GM12878 (cell line): ENCODE measurements around the gene SH3BP5. TPM values are rescaled to one million over a fixed set of nuclear protein-coding genes. Genes with fewer than 3 reads are reported as not detected.
A peak's percentile ranks its signal among the peaks of the same experiment; 100 is the strongest.

Source experiments
- BCL11A ChIP-seq: IDR thresholded peaks from 2 replicates; pipeline ENCODE4 v1.6.1; 2011; ENCODE audit warnings: low read depth, low read length
- EP300 ChIP-seq, 2 experiments: fragments of 150-350 bp in 1 of 2; IDR thresholded peaks; 2 replicates each; pipeline ENCODE4 v1.6.1; 2011 to 2012; ENCODE audit warnings: low read depth in 2 of 2, low read length in 2 of 2, borderline replicate concordance in 1 of 2, improper control_type of control experiment in 1 of 2, inconsistent platforms in 1 of 2; ENCODE audit not compliant: control insufficient read depth in 1 of 2
- IRF3 ChIP-seq: fragments of 450-650 bp; IDR thresholded peaks from 2 replicates; pipeline ENCODE4 v1.6.1; 2014; ENCODE audit warnings: mild to moderate bottlenecking
- JUNB ChIP-seq: IDR thresholded peaks from 2 replicates; pipeline ENCODE4 v1.6.1; 2016; ENCODE audit warnings: antibody characterized with exemption, mild to moderate bottlenecking
- MYC ChIP-seq: IDR thresholded peaks from 2 replicates; pipeline ENCODE4 v1.6.1; 2011; ENCODE audit warnings: mild to moderate bottlenecking, low read length, moderate library complexity, inconsistent platforms; ENCODE audit not compliant: insufficient read depth, insufficient replicate concordance, insufficient read length, severe bottlenecking
- NFYB ChIP-seq: IDR thresholded peaks from 2 replicates; pipeline ENCODE4 v1.6.1; 2011; ENCODE audit warnings: low read depth, mild to moderate bottlenecking, low read length, improper control_type of control experiment, moderate library complexity; ENCODE audit not compliant: insufficient read depth
- NR2F1 ChIP-seq: fragments of 450-650 bp; conservative IDR thresholded peaks from 2 replicates; pipeline ENCODE4 v1.6.1; 2017; ENCODE audit warnings: mild to moderate bottlenecking
- PAX5 ChIP-seq: IDR thresholded peaks from 2 replicates; pipeline ENCODE4 v1.6.1; 2011; ENCODE audit warnings: low read depth, low read length, borderline replicate concordance
- PML ChIP-seq: IDR thresholded peaks from 2 replicates; pipeline ENCODE4 v1.6.1; 2012; ENCODE audit warnings: low read length, inconsistent platforms
- RAD21 ChIP-seq: IDR thresholded peaks from 2 replicates; pipeline ENCODE4 v1.6.1; 2011; ENCODE audit warnings: mild to moderate bottlenecking, low read depth, low read length, moderate library complexity; ENCODE audit not compliant: insufficient read depth
- polyA plus RNA-seq, 11 experiments: library from polyadenylated mRNA; depleted of rRNA in 4 of 11; unstranded in 6 of 11; stranded (reverse) in 5 of 11; fragments of >200 nt; fragmentation: Nextera tagmentation in 4 of 11; fragmentation: Illumina TruSeq in 1 of 11; extraction: Ambion mirVana in 4 of 11; extraction: Trizol in 1 of 11; gene quantifications; 1 replicate in 1 of 11; 2 replicates in 10 of 11; pipeline versions ENCODE4 v1.2.1 to v1.2.3, GENCODE V29; 2011 to 2016; ENCODE audit warnings: inconsistent platforms in 2 of 11, missing spikeins in 2 of 11, low read depth in 1 of 11
- total RNA-seq, 4 experiments: library from RNA; depleted of rRNA in 3 of 4; stranded (reverse); fragments of >200 nt in 3 of 4; fragmentation: Illumina TruSeq in 1 of 4; extraction: Trizol in 1 of 4; gene quantifications; 2 replicates each; pipeline versions ENCODE4 v1.2.1 to v1.2.3, GENCODE V29; 2013 to 2021
- TF ChIP-seq, protein P1 (sequence below): IDR thresholded peaks from 2 replicates; pipeline ENCODE4 v1.6.1; 2012; ENCODE audit warnings: mild to moderate bottlenecking, low read depth, low read length
- TF ChIP-seq, protein P2 (sequence below): fragments of 450-650 bp; IDR thresholded peaks from 2 replicates; pipeline ENCODE4 v1.6.1; 2017; ENCODE audit warnings: antibody characterized with exemption, mild to moderate bottlenecking, moderate library complexity

SH3BP5 gene
- total and polyA plus RNA-seq, 10 of the 15 experiments (the other 5 are each of a cell fraction or from before 2014, with no cell fraction given), result 14.9 to 87.5 (median 43.7) TPM

GRCh38 chr3:15332405-15333098 lies at the start of gene SH3BP5 (continued):
- no peak for TF ChIP-seq JUNB
- no peak for TF ChIP-seq NFYB
- no peak; a peak in 1 of 4 replicates for TF ChIP-seq EP300 (IDR thresholded peaks at IDR 0.05; ENCODE audit: borderline replicate concordance in 1 of 2, control insufficient read depth in 1 of 2, low read depth in 2 of 2, low read length in 2 of 2)
- TF ChIP-seq, protein P1, sequence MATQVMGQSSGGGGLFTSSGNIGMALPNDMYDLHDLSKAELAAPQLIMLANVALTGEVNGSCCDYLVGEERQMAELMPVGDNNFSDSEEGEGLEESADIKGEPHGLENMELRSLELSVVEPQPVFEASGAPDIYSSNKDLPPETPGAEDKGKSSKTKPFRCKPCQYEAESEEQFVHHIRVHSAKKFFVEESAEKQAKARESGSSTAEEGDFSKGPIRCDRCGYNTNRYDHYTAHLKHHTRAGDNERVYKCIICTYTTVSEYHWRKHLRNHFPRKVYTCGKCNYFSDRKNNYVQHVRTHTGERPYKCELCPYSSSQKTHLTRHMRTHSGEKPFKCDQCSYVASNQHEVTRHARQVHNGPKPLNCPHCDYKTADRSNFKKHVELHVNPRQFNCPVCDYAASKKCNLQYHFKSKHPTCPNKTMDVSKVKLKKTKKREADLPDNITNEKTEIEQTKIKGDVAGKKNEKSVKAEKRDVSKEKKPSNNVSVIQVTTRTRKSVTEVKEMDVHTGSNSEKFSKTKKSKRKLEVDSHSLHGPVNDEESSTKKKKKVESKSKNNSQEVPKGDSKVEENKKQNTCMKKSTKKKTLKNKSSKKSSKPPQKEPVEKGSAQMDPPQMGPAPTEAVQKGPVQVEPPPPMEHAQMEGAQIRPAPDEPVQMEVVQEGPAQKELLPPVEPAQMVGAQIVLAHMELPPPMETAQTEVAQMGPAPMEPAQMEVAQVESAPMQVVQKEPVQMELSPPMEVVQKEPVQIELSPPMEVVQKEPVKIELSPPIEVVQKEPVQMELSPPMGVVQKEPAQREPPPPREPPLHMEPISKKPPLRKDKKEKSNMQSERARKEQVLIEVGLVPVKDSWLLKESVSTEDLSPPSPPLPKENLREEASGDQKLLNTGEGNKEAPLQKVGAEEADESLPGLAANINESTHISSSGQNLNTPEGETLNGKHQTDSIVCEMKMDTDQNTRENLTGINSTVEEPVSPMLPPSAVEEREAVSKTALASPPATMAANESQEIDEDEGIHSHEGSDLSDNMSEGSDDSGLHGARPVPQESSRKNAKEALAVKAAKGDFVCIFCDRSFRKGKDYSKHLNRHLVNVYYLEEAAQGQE, result no peak
- no peak for TF ChIP-seq BCL11A
- TF ChIP-seq NR2F1, result peak; percentile 61
- TF ChIP-seq, protein P2, sequence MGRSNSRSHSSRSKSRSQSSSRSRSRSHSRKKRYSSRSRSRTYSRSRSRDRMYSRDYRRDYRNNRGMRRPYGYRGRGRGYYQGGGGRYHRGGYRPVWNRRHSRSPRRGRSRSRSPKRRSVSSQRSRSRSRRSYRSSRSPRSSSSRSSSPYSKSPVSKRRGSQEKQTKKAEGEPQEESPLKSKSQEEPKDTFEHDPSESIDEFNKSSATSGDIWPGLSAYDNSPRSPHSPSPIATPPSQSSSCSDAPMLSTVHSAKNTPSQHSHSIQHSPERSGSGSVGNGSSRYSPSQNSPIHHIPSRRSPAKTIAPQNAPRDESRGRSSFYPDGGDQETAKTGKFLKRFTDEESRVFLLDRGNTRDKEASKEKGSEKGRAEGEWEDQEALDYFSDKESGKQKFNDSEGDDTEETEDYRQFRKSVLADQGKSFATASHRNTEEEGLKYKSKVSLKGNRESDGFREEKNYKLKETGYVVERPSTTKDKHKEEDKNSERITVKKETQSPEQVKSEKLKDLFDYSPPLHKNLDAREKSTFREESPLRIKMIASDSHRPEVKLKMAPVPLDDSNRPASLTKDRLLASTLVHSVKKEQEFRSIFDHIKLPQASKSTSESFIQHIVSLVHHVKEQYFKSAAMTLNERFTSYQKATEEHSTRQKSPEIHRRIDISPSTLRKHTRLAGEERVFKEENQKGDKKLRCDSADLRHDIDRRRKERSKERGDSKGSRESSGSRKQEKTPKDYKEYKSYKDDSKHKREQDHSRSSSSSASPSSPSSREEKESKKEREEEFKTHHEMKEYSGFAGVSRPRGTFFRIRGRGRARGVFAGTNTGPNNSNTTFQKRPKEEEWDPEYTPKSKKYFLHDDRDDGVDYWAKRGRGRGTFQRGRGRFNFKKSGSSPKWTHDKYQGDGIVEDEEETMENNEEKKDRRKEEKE, result no peak
- no peak for TF ChIP-seq PAX5
- TF ChIP-seq RAD21, result peak; percentile 31; the same call in 1 of the 2 replicates
- TF ChIP-seq PML, result no peak
- no peak for TF ChIP-seq MYC
- no peak for TF ChIP-seq IRF3
